ENCODE data around the gene SMAD5.

SMAD5 gene

DNA sequence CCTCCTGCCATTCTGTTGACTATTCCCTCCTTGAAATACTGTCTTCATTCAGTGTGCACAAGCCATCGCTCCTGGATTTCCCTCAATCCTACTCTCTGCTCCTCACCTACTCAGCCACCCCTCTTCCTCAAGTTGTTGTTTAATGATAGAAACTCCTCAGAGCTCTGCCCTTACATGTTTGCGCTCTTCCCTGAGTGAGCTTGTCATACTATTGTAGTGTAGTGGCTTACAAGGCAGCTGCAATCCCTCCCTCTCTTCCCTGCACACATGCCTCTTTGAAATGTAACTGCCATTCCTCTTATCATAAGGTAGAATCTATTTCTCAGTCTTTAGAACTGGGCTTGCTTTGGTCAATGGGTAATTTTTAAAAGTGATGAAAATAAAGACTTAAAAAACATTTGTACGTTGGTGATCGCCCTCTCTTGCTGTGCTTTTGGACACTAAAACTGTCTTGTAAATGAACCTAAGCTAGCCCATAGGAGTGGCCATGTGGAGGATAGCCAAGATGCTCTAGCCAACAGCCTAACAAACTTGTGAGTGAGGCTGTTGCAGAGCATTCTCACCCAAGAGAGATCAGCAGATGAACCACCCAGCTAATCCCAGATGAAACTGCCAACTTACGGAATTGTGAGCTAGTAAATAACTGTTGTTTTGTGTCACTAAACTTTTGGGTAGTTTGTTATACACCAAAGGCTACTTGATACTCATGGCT lies 18.1 kb upstream of the SMAD5 start:
- DNase-seq (ENCODE audit: low read depth in 1 of 2, low spot score in 1 of 2): no peak

DNA sequence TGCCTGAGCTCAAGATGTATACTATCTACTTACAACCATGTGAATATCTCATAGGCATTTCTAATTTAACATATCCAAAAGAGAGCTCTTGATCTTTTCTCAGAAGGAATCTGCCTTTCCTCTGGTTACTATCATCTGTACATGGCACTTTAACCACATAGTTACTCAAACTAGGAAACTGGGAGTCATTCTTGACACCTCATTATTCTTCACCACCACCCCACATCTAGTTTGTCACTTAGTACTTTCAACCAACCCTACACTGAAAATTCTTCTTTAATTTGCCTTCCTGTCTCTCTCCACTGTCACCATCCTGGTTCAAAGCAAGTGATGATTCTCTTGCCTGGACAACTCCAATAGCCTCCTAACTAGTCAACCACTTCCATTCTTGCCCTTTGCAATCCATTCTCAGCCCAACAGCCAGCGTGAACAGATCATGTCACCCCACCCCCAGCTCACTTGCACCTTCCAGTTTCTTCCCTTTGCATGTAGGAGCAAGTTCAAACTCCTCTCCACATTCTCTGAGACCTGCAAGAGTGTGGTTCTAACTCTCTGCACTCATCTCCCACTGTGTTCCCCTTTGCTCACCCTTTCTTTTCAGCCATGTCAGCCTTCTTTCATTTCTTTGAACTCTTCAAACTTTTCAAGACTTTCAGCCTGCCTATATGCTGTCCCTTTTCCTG lies 17.3 kb upstream of the SMAD5 start:
- no peak for DNase-seq (ENCODE audit: low read depth in 1 of 2, low spot score in 1 of 2)

DNA sequence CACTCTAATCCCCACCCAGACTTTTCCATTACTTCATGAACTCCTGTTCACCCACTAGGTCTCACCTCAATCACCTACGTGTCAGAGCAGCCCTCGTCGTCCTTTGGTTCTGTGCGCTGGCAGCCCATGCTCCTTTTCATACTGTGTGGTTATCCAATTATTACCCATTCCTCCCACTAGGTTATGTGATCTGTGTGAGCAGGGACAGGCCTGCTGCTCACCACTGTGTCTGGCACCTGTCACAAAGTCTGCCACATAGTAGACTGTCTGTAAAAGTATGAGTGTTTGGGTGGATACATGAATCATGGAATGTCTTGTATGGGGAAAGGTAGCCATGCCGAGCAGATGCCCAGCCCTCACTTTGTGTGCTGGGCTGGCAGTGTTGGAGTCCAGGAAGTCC lies 12.1 kb upstream of the SMAD5 start:
- no peak for DNase-seq (ENCODE audit: low read depth in 1 of 2, low spot score in 1 of 2)

DNA sequence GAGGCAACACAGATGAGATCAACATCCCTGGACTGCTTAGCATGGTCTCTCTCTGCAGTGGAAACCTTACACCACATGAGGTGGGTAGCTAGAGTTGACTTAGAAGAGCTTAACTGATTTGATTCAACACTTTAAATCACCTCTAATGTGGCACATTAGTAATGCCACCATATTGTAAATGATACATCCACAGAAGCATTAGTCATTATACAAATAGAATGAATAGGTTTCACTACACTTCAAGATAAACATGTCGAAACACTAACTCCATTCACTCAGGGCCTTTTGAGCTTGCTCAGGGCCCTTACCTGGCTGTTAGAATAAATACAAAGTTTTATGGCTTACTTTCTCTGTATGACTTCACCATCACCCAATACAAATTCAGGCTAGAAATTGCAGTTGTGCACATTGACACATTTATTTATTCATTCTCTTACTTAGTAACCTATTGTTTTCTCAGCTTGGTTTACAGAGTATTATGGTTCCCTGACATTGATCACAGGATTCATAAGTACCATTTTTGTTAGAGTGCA lies 9.3 kb upstream of the SMAD5 start:
- DNase-seq (ENCODE audit: low read depth in 1 of 2, low spot score in 1 of 2): no peak

DNA sequence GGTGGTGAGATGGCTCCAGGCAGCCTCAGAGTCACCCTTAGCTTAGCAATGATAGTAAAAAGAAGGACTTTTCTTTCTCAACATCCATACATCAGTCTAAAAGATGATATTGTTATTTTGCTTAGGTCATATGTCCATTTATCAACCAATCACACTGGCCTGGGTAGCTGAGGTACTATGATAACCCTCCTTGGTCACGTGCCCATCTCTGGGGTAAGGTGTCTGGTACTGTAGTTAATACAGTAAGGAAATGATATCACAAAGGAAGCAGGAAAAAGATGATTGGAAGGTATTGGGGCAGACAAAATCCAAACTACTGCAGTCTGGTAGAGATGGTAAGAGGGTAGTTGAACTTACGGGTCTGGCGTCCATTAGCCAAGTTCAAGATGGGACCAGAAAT lies 5.1 kb upstream of the SMAD5 start:
- DNase-seq (ENCODE audit: low read depth in 1 of 2, low spot score in 1 of 2): no peak

DNA sequence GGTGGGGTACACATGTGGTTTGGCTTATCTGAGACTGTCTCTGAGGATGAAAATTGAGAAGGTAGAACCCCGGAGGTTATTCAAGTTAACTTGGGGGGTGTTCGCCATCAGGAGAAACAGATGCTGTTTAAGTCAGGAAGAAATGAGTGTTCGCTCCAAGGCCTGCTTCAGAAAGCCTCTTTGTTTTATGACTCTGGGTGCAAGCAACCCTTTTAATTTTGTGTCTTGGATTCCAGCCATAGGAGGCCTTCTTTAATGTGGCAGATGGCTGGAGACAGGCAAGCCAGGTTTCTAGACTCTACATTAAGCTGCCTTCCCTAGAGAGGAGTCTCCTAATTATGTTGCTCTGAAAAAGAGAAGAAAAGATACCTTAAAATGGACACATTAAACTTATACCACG lies 4.2 kb upstream of the SMAD5 start:
- DNase-seq (ENCODE audit: low read depth in 1 of 2, low spot score in 1 of 2): no peak

DNA sequence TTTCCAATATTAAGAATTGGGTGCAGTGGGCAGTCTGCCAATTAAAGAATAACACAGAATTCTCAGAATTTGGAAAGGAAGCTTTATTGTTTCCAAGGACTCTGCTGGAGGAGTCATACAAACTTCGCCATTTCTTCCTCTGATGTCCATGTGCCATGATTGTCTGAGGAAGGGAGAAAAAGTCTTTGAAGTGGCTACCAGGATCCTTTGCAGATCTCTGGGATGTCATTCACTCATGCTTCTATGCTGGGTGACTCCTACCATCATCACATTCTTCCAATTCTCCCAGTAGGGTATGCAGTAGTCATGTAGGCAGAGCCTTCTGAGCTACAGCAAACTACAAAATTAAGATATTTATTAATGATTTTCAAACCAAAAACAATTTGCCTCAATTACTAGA lies 3.2 kb upstream of the SMAD5 start:
- no peak for DNase-seq (ENCODE audit: low read depth in 1 of 2, low spot score in 1 of 2)

DNA sequence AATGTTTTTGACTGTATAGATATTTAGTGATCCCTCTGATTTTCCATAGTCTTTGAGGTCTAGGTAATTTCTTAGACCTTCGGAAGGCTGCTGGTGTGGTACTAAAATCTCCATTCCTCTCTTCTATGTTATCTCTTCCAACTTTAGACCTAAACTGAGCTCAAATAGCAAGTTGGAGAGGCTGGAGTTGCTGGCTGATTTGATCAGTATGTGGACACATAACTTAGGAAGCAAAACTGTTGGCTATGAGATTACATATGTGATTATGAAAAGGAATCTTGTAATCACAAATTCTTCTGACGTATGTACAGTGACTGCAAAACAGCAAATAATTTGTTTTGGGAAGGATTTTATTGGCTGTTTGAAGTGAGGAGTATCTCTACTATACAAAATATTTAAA lies 2.1 kb upstream of the SMAD5 start:
- no peak for DNase-seq (ENCODE audit: low read depth in 1 of 2, low spot score in 1 of 2)

DNA sequence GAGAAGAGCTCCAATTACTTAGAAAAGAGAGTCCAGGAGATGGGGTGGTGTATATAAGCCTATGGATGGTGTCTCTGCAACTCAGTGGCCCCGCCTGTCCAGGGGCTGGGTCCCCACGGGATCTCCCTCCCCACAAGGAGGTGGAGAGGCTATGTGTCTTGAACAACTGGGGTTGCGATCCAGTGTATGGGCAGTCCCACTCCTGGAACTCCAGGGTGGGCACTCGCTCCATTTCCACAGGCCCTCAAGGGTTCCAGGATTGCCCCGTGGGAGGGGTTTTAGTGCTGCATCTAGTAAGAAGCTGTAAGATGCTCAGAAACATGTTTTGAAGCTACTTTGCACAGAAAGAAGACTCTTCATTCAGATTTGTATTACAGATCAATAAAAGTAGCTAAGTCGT lies 558 bp upstream of the SMAD5 start:
- DNase-seq (ENCODE audit: low read depth in 1 of 2, low spot score in 1 of 2): no peak

DNA sequence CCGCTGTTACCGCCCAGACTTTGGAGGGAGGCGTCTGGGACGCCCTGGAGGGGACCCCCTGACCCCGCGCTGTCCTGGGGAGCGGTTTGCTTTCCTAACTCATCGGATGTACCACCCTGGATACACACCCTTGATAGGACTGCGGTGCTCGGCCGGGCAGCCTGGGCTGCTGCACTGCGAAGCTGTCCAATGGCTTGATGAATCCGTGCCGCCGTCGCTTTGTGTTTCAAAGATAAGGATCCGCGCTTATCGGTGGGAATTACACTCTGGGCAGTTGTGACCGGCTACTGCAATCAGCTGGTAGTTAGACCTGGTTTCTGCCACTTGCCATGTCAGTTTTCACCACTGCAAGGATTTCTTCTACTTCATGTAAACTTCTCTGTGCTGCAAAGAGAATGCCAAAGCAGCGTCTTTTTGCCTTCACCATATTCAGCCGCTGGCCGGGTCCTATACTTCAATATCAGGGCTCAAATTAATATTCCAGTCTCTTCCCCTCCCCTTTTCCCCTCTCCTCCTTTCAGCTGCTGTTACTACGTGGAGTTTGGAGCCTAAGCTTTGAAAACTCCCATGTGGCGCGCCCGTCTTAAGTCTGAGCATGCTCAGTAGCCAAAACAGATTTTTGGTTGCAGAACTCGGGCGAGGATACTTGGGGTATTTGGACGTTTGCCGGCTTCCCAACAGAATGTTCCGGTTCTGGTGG lies 727 bp downstream of the SMAD5 start:
- peak in 1 of 2 donors; percentile 1 for DNase-seq (ENCODE audit: low read depth in 1 of 2, low spot score in 1 of 2)

DNA sequence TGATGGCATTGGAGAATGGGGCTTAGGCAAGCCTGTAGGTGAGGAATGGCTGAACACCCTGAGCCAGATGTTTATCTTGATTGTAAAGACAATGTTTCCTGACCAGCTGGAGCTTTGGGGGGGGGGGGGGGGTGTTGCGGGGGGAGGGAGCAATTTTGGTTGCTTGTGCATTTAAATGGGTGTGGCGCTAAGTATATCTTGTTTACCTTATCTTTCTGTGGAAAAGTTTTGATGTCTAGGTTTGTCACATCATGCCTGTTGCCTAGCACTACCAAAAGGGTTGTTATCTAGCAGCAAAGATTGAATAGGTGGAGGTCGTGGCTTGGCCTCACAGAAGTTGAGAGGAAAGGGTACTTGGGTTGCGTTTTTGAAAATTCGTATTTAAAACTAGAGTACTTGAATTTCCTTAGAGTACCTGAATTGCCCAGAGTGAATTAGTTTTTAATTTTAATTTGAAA lies 1.3 kb downstream of the SMAD5 start:
- no peak for DNase-seq (ENCODE audit: low read depth in 1 of 2, low spot score in 1 of 2)

DNA sequence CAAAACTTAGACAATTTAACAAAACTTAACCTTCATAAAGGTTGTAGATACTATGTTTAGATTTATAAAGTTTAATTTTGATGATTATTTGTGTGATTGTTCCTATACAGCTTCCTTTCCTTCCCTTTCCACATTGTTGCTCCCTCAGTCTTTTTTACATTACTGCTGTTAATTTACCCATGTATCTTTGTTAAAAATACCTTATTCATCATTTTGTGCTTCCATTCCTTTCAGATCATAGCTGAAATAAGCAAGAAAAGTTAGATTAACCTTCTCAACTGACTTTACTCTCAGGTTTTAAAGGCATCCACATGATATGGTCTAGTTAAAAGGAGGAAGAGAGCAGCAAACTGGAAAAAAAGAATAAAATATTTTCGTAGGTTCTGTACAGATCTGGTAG lies 2.0 kb downstream of the SMAD5 start:
- no peak for DNase-seq (ENCODE audit: low read depth in 1 of 2, low spot score in 1 of 2)

DNA sequence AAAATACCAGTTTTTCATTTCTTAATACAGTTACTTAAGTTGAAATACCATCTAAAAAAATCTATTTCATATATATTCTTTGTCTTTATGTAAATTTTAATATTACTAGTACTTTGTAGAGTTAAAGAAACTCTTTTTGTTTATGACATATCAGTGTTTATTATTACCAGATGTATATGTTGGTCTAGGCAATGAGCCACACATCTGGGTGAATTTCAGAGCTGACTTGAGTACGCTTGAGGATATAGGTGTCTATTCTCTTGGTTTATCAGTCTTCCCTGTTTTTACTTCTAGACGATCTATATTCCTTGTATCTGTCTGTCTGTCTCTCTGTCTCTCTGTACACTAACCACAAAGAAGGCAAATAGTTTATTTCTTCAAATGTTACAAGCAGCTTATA lies 2.9 kb downstream of the SMAD5 start:
- no peak for DNase-seq (ENCODE audit: low read depth in 1 of 2, low spot score in 1 of 2)

DNA sequence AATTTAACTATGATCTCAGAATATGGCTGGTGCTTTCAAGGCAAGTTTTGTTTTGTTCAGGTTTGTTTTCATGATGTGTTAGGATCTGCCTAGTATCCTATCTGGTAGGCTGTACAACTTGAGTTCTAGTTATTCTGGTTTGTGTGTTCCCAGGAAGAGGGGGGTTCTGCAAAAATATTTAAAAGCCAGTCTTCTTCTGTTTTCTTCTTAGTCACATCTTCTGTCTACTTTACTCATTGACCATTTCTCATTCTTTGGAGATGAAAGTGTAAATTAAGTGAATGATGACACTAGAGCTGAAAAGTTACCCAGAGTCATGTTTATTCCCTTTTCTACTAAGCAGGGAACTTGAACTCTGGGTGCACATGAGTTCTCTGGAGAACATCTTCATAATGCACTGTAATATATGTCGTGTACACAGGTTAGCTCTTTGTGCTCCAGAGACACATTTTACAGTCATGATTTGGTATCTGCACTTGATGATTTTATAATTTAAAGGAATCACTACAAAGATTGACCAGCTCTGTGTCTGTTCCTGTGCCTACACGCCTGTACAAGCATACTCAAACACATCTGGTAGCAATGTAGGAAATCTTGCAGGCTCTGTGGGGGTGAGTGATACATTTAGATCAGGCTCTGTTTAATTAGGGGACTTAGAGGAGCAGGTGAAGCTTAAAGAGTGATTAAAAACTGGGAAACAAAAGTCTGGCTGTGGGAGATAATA lies 5.0 kb downstream of the SMAD5 start:
- no peak for DNase-seq (ENCODE audit: low read depth in 1 of 2, low spot score in 1 of 2)

DNA sequence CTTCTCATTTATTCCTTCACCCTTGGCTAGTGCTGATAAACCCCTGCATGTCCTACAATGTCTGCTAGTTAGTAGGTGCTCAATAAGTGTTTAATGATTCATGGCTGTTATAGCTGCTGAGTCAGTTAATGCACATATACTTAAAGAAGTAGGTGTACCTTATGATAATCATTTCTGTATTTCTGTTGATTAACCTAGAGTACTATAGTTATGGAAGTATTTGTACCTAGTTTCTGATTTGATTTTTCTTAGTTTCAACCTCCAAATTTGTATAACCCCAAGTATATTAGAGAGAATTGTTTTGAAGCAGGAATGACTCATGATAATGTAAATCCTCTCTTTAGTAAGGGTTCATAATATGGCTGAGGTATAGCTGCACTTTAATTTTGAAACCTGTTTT lies 8.9 kb downstream of the SMAD5 start:
- no peak for DNase-seq (ENCODE audit: low read depth in 1 of 2, low spot score in 1 of 2)

DNA sequence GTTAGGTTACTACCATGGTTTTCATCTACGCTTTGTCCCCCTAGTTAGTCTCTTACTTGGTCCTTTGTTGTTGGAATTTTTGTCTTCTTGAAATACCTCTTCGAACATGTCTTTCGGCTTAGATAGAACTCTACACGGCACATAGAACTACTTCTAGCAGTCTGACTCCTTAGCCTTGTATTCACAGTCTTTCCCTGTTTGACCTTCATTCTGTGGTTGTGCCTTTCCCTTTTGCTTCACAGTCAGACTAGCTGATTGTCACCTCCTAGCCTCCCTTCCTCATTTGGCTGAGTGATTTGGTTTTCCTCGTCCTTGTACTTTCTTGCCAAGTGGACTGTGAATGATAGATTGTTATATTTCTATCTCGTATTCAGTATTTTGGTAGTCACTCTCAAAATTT lies 10.7 kb downstream of the SMAD5 start:
- DNase-seq (ENCODE audit: low read depth in 1 of 2, low spot score in 1 of 2): no peak

DNA sequence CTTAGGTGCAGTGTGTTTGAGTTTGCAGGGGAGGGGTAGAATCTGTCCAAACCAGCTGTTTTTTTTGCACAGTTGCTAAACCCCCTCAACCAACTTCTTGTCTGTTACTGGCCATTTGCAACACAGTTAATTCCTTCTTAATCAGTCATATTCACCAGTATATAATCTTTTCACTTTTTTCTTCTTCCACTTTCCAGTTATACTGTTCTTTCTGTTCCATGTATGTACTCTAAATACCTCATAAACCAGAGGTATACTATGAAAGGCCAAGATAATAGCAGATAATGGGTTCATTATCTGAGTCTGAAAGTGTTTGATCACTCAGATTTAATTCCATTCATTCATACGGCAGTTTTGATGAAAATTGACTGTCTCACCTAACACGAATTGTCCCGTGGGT lies 11.1 kb downstream of the SMAD5 start:
- no peak for DNase-seq (ENCODE audit: low read depth in 1 of 2, low spot score in 1 of 2)

DNA sequence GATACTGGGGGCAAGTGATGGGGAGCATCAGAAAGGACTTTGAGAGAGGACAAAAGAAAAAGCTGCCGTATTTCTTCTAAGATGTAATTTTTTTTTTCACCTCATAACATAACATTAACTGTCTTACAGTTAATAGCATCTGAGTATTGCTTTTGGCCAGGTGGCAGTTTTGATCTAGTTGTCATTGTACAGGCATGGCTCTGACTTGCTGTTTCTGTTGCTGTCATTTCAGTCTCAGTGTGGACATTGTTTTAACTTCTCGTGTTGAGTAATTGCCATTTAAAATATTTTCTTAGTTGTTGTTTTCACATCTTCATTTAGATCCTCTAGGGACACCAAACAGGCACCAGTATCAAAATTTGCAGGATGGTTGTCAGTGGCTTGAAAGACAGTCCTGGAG lies 12.4 kb downstream of the SMAD5 start:
- no peak for DNase-seq (ENCODE audit: low read depth in 1 of 2, low spot score in 1 of 2)

DNA sequence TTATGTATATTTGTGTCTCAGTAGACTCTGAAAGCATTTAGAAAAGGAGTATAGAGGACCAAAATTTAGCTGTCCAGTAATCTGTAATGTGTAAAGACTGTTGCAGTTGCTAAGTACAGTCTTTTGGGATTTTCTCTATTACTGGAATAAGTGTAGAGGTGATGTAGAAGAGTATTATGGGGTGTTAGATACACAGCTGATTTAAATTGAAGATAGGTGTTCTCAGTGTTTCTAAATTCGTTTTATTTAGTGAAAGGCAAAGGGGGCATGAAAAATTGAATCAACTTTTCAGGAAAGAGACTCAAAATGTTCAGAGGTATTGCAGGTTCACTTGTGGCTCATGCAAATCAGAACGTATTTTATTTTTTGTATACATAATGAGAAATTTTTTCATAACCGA lies 13.6 kb downstream of the SMAD5 start:
- no peak for DNase-seq (ENCODE audit: low read depth in 1 of 2, low spot score in 1 of 2)

DNA sequence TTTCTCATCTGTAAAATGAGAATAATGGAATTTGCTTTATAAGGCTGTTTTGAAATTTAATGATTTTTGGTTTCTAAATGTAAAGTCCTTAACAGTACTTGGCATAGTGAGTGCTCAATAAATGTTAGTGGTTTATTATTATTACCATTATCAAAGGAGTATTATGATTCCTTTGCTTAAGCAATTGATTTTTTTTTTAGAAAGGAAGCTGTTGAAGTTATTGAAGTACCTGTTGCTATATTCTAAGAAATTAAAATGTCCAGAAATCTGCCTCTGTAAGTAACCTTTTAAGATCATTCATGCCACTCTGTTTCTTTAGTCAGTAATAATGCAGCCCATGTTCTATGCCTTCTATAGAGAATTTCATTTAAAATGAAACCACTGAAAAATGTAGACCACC lies 15.0 kb downstream of the SMAD5 start:
- no peak for DNase-seq (ENCODE audit: low read depth in 1 of 2, low spot score in 1 of 2)

DNA sequence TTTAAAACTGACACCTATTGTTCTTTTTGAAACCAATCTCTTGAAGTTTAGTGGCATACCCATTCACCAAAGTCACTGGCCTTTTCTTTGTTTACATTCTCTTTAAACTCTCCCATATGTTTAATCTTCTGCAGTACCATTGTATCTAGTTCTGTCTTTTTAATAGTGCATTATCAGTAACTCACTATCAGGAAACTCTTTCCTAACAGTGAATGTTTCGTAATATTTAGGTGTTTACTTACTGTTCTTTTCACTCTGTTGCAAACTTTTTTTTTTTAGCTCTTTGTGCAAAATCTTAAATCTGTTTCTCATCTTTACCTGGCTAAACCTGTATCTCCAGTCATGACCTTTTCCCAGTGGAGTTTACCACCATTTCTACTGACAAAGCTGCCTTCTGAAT lies 17.2 kb downstream of the SMAD5 start:
- DNase-seq (ENCODE audit: low read depth in 1 of 2, low spot score in 1 of 2): no peak

All from activated T-helper 1 cell treated with anti-CD3 and anti-CD28 coated beads, Interleukin-2, amount 50 U/mL, for 16 hours (primary cell).